DOHH2 (cell line): Measurements from ENCODE around the gene RSPH6A.
A peak's percentile ranks its signal among the peaks of the same experiment; 100 is the strongest.

Experiments used
- H3F3A ChIP-seq: fragments of 200-600 bp; sonication (generic), shearing (Covaris generic); 2 replicates; pipeline ENCODE4 v1.6.0; 2016; ENCODE audit warnings: antibody characterized with exemption, mild to moderate bottlenecking; ENCODE audit not compliant: control insufficient read depth, insufficient read depth
- H3K27ac ChIP-seq: fragments of 200-600 bp; sonication (generic); 2 replicates; pipeline ENCODE4 v1.5.1; 2014; ENCODE audit warnings: low read depth, mild to moderate bottlenecking, low read length, moderate library complexity
- H3K27me3 ChIP-seq: fragments of 200-600 bp; sonication (generic); 2 replicates; pipeline ENCODE4 v1.6.1; 2014; ENCODE audit warnings: mild to moderate bottlenecking, low read length, mixed read lengths; ENCODE audit not compliant: control insufficient read depth
- H3K36me3 ChIP-seq: fragments of 200-600 bp; sonication (generic); 2 replicates; pipeline ENCODE4 v1.6.1; 2014; ENCODE audit warnings: mild to moderate bottlenecking, low read length, moderate library complexity, mixed read lengths; ENCODE audit not compliant: control insufficient read depth
- H3K4me1 ChIP-seq: fragments of 200-600 bp; sonication (generic); 2 replicates; pipeline ENCODE4 v1.6.1; 2014; ENCODE audit warnings: mild to moderate bottlenecking, low read length, mixed read lengths; ENCODE audit not compliant: control insufficient read depth
- H3K4me2 ChIP-seq: fragments of 200-600 bp; sonication (generic); 2 replicates; pipeline ENCODE4 v1.6.0; 2014; ENCODE audit warnings: mild to moderate bottlenecking, low read length, moderate library complexity
- H3K4me3 ChIP-seq: fragments of 200-600 bp; sonication (generic); 2 replicates; pipeline ENCODE4 v1.5.1; 2014; ENCODE audit warnings: mild to moderate bottlenecking, low read length, mixed read lengths
- H3K79me2 ChIP-seq: fragments of 200-600 bp; sonication (generic); 2 replicates; pipeline ENCODE4 v1.6.1; 2014; ENCODE audit warnings: mild to moderate bottlenecking, low read length, mixed read lengths; ENCODE audit not compliant: control insufficient read depth
- H3K9me2 ChIP-seq: fragments of 200-600 bp; sonication (generic); replicated peaks from 2 replicates; pipeline ENCODE4 v1.6.1; 2014; ENCODE audit warnings: mild to moderate bottlenecking, low read length, mixed read lengths; ENCODE audit not compliant: control insufficient read depth
- H3K9me3 ChIP-seq: fragments of 200-600 bp; sonication (generic); 2 replicates; pipeline ENCODE4 v1.6.1; 2014; ENCODE audit warnings: antibody characterized with exemption, low read length, mixed read lengths; ENCODE audit not compliant: control insufficient read depth, insufficient read depth
- H4K20me1 ChIP-seq: fragments of 200-600 bp; sonication (generic); 2 replicates; pipeline ENCODE4 v1.6.0; 2014; ENCODE audit warnings: low read depth, mild to moderate bottlenecking, antibody characterized with exemption, low read length, moderate library complexity; ENCODE audit not compliant: control insufficient read depth, insufficient read depth
- CTCF ChIP-seq: fragments of 200-600 bp; sonication (generic); IDR thresholded peaks from one replicate; pipeline ENCODE4 v1.5.1; 2014; ENCODE audit warnings: antibody characterized with exemption, mild to moderate bottlenecking, low read depth, low read length; ENCODE audit not compliant: poor library complexity, severe bottlenecking
- EZH2phosphoT487 ChIP-seq: fragments of 200-600 bp; sonication (generic); IDR thresholded peaks from 2 replicates; pipeline ENCODE4 v1.6.1; 2017; ENCODE audit warnings: borderline replicate concordance, mild to moderate bottlenecking, antibody characterized with exemption, low read length, moderate library complexity, mixed read lengths

Gene RSPH6A

GRCh38 chr19:45798995-45799517 is 16.1 kb downstream of the RSPH6A start:
- H3K27ac ChIP-seq, result peak overlapping the region; percentile 62
- H3K36me3 ChIP-seq, result no peaks in the 10 kb centered on the region
- H3K4me3 ChIP-seq, result peak overlapping the region; percentile 24
- H3K4me2 ChIP-seq, result peak overlapping the region; percentile 58
- H4K20me1 ChIP-seq, result no peaks in the 10 kb centered on the region
- no peaks in the 10 kb centered on the region for H3K9me3 ChIP-seq
- no peaks in the 10 kb centered on the region for H3K9me2 ChIP-seq
- H3K27me3 ChIP-seq, result no peaks in the 10 kb centered on the region
- peaks cover 4% of the 10 kb centered on the region; the same call in 1 of the 2 replicates for H3F3A ChIP-seq
- H3K4me1 ChIP-seq, result peaks cover 36% of the 10 kb centered on the region
- no peak for TF ChIP-seq EZH2phosphoT487
- peak; percentile 84 for TF ChIP-seq CTCF
- no peaks in the 10 kb centered on the region for H3K79me2 ChIP-seq

GRCh38 chr19:45794627-45795026 is 20.5 kb downstream of the RSPH6A start:
- no peaks in the 10 kb centered on the region for H3K9me3 ChIP-seq
- H3F3A ChIP-seq, result peaks cover 4% of the 10 kb centered on the region; the same call in 1 of the 2 replicates
- H4K20me1 ChIP-seq, result no peaks in the 10 kb centered on the region
- no peak overlapping the region for H3K27ac ChIP-seq
- peaks cover 16% of the 10 kb centered on the region for H3K79me2 ChIP-seq
- TF ChIP-seq EZH2phosphoT487 (no peak), CTCF (no peak)
- H3K4me1 ChIP-seq, result peaks cover 36% of the 10 kb centered on the region
- H3K9me2 ChIP-seq, result no peaks in the 10 kb centered on the region
- H3K4me2 ChIP-seq, result no peak overlapping the region
- peaks cover 7% of the 10 kb centered on the region for H3K36me3 ChIP-seq
- no peaks in the 10 kb centered on the region for H3K27me3 ChIP-seq
- no peak overlapping the region for H3K4me3 ChIP-seq

GRCh38 chr19:45793876-45794275 is 21.2 kb downstream of the RSPH6A start:
- Histone ChIP-seq H4K20me1 (no peaks in the 10 kb centered on the region), H3K27me3 (no peaks in the 10 kb centered on the region), H3K27ac (no peak overlapping the region), H3K36me3 (peaks cover 14% of the 10 kb centered on the region), H3K4me3 (no peak overlapping the region), H3K4me1 (peaks cover 28% of the 10 kb centered on the region), H3F3A (no peaks in the 10 kb centered on the region), H3K9me2 (no peaks in the 10 kb centered on the region), H3K4me2 (no peak overlapping the region), H3K9me3 (no peaks in the 10 kb centered on the region), H3K79me2 (peaks cover 16% of the 10 kb centered on the region)
- no peak for TF ChIP-seq EZH2phosphoT487
- no peak for TF ChIP-seq CTCF

GRCh38 chr19:45793178-45793564 is 21.9 kb downstream of the RSPH6A start:
- peak overlapping the region; percentile 56 for H3K4me3 ChIP-seq
- no peaks in the 10 kb centered on the region for H4K20me1 ChIP-seq
- H3K9me3 ChIP-seq, result no peaks in the 10 kb centered on the region
- H3F3A ChIP-seq, result no peaks in the 10 kb centered on the region
- TF ChIP-seq CTCF (no peak), EZH2phosphoT487 (no peak)
- peaks cover 26% of the 10 kb centered on the region for H3K4me1 ChIP-seq
- peak overlapping the region; percentile 48 for H3K4me2 ChIP-seq
- no peaks in the 10 kb centered on the region for H3K27me3 ChIP-seq
- no peaks in the 10 kb centered on the region for H3K9me2 ChIP-seq
- peaks cover 21% of the 10 kb centered on the region for H3K36me3 ChIP-seq
- no peak overlapping the region for H3K27ac ChIP-seq
- peaks cover 16% of the 10 kb centered on the region for H3K79me2 ChIP-seq
